Fibroblast of villous mesenchyme (primary cell): ENCODE results near the gene SDC3. TPM values are rescaled to one million over a fixed set of nuclear protein-coding genes. Genes with fewer than 3 reads are reported as not detected.
A peak's percentile ranks its signal among the peaks of the same experiment; 100 is the strongest.

ENCODE experiments used
- DNase-seq: peaks from one replicate; pipeline ENCODE4 v3.0.0-alpha.2; 2010; ENCODE audit warnings: low read depth
- H3K4me3 ChIP-seq: 2 replicates; pipeline ENCODE4 v1.5.1; 2011; ENCODE audit warnings: low read depth, mild to moderate bottlenecking, low read length
- CTCF ChIP-seq: IDR thresholded peaks from 2 replicates; pipeline ENCODE4 v1.5.1; 2012; ENCODE audit warnings: low read depth, mild to moderate bottlenecking, low read length; ENCODE audit not compliant: insufficient read depth
- total RNA-seq: library from RNA; depleted of rRNA; stranded (reverse); fragments of >200 nt; gene quantifications from 2 replicates; pipeline ENCODE4 v1.2.3, GENCODE V29; 2012

Gene SDC3
- total RNA-seq, 1 donor, result 16.8 TPM

- H3K4me3 ChIP-seq, result no peak overlapping the region
- TF ChIP-seq CTCF, result no peak
- peak; percentile 35 for DNase-seq
Observed at GRCh38 chr1:30847358-30847972, 61.1 kb downstream of the SDC3 start.

GRCh38 chr1:30846587-30846986, 62.0 kb downstream of the SDC3 start:
- H3K4me3 ChIP-seq, result no peak overlapping the region
- no peak for TF ChIP-seq CTCF
- no peak for DNase-seq

GRCh38 chr1:30845904-30846290, 62.7 kb downstream of the SDC3 start:
- TF ChIP-seq CTCF, result no peak
- no peak for DNase-seq
- no peak overlapping the region for H3K4me3 ChIP-seq

- no peak overlapping the region for H3K4me3 ChIP-seq
- no peak for TF ChIP-seq CTCF
- no peak for DNase-seq
Observed at GRCh38 chr1:30845237-30845903, 63.2 kb downstream of the SDC3 start.

GRCh38 chr1:30844631-30845030, 63.9 kb downstream of the SDC3 start:
- no peak for TF ChIP-seq CTCF
- DNase-seq, result no peak
- H3K4me3 ChIP-seq, result no peak overlapping the region

- no peak overlapping the region for H3K4me3 ChIP-seq
- DNase-seq, result no peak
- TF ChIP-seq CTCF, result no peak
Observed at GRCh38 chr1:30842697-30843354, 65.7 kb downstream of the SDC3 start.
